K562 (cell line): ENCODE measurements around the gene HSPA2. TPM values are rescaled to one million over a fixed set of nuclear protein-coding genes. Genes with fewer than 3 reads are reported as not detected.

Experiments
- CAMTA2 ChIP-seq: fragments of 250-450 bp; sonication (Bioruptor Pico); conservative IDR thresholded peaks from 2 replicates; pipeline ENCODE4 v1.5.1; 2022
- GATAD2B ChIP-seq: fragments of 450-650 bp; IDR thresholded peaks from 2 replicates; pipeline ENCODE4 v1.6.1; 2017; ENCODE audit warnings: mild to moderate bottlenecking, borderline replicate concordance
- HDAC3 ChIP-seq: fragments of 450-650 bp; IDR thresholded peaks from 2 replicates; pipeline ENCODE4 v1.6.1; 2018; ENCODE audit warnings: borderline replicate concordance, mild to moderate bottlenecking, moderate library complexity; ENCODE audit not compliant: partially characterized antibody
- MCM5 ChIP-seq: fragments of 450-650 bp; IDR thresholded peaks from 2 replicates; pipeline ENCODE4 v1.6.1; 2016; ENCODE audit warnings: low read depth
- NR2C1 ChIP-seq, 2 experiments: fragments of 450-650 bp; IDR thresholded peaks; 2 replicates each; pipeline ENCODE4 v1.6.1; 2017; ENCODE audit warnings: mild to moderate bottlenecking in 2 of 2, antibody characterized with exemption in 1 of 2, inconsistent platforms in 1 of 2, missing compliant biosample characterization in 1 of 2, missing genetic modification characterization in 1 of 2
- POLR2AphosphoS5 ChIP-seq: IDR thresholded peaks from 2 replicates; pipeline ENCODE4 v1.6.1; 2011; ENCODE audit warnings: mild to moderate bottlenecking, low read depth, low read length, moderate library complexity; ENCODE audit not compliant: control insufficient read depth, insufficient read depth
- SAFB ChIP-seq: fragments of 200-400 bp; formaldehyde crosslinking; IDR thresholded peaks from 2 replicates; pipeline ENCODE4 v1.6.1; 2017; ENCODE audit warnings: low read depth, low read length, borderline replicate concordance
- TBP ChIP-seq: optimal IDR thresholded peaks from 2 replicates; pipeline ENCODE3; 2011; ENCODE audit warnings: low read depth, low read length, improper control_type of control experiment
- TCFL5 ChIP-seq: fragments of 250-450 bp; sonication (Bioruptor Pico); conservative IDR thresholded peaks from 2 replicates; pipeline ENCODE4 v1.6.1; 2021; ENCODE audit warnings: mild to moderate bottlenecking, moderate library complexity, matching md5 sums
- ZBTB1 ChIP-seq: sonication (generic); formaldehyde crosslinking; IDR thresholded peaks from 2 replicates; pipeline ENCODE4 v1.8.1; 2023; ENCODE audit warnings: missing genetic modification reagents, low read depth, mild to moderate bottlenecking, borderline replicate concordance
- ZKSCAN8 ChIP-seq: fragments of 200-800 bp; sonication (Bioruptor generic); IDR thresholded peaks from 2 replicates; pipeline ENCODE4 v1.6.1; 2016; ENCODE audit warnings: missing genetic modification characterization, missing compliant biosample characterization
- polyA plus RNA-seq, 8 experiments: library from polyadenylated mRNA; depleted of rRNA in 4 of 8; stranded (reverse) in 5 of 8; unstranded in 3 of 8; fragments of >200 nt; fragmentation: Nextera tagmentation in 2 of 8; fragmentation: Illumina TruSeq in 1 of 8; extraction: Ambion mirVana in 2 of 8; extraction: Trizol in 1 of 8; gene quantifications; 2 replicates each; pipeline versions ENCODE4 v1.2.1 to v1.2.3, GENCODE V29; 2011 to 2014; ENCODE audit warnings: inconsistent platforms in 1 of 8, missing spikeins in 1 of 8
- total RNA-seq, 7 experiments: library from RNA; depleted of rRNA in 6 of 7; stranded (reverse); fragments of >200 nt in 6 of 7; fragmentation: Illumina TruSeq in 2 of 7; extraction: Trizol in 2 of 7; gene quantifications; 2 replicates each; pipeline versions ENCODE4 v1.2.1 to v1.2.3, GENCODE V29; 2011 to 2021; ENCODE audit warnings: low replicate concordance in 1 of 7
- TF ChIP-seq, protein P1 (sequence below): fragments of 450-650 bp; formaldehyde crosslinking; IDR thresholded peaks from 2 replicates; pipeline ENCODE4 v1.4.0; 2022; ENCODE audit warnings: missing genetic modification characterization
- TF ChIP-seq, protein P2 (sequence below): sonication (generic); formaldehyde crosslinking; IDR thresholded peaks from 2 replicates; pipeline ENCODE4 v1.8.0; 2022; ENCODE audit warnings: mild to moderate bottlenecking, missing genetic modification reagents, borderline replicate concordance
- TF ChIP-seq, protein P3 (sequence below): fragments of 450-650 bp; IDR thresholded peaks from 2 replicates; pipeline ENCODE4 v1.6.1; 2016; ENCODE audit warnings: antibody characterized with exemption
- TF ChIP-seq, protein P4 (sequence below): fragments of 250-450 bp; sonication (Bioruptor Pico); IDR thresholded peaks from 2 replicates; pipeline ENCODE4 v1.9.0; 2021; ENCODE audit warnings: mild to moderate bottlenecking
- TF ChIP-seq, protein P5 (sequence below): fragments of 450-650 bp; formaldehyde crosslinking; IDR thresholded peaks from 2 replicates; pipeline ENCODE4 v1.4.0; 2020; ENCODE audit warnings: mild to moderate bottlenecking, mixed read lengths
- TF ChIP-seq, protein P6 (sequence below): sonication (generic); formaldehyde crosslinking; IDR thresholded peaks from 2 replicates; pipeline ENCODE4 v1.8.1; 2023; ENCODE audit warnings: mild to moderate bottlenecking, missing genetic modification reagents

The HSPA2 gene
- total and polyA plus RNA-seq, 9 of the 15 experiments (the other 6 are each of a cell fraction or from before 2014, with no cell fraction given): not detected

DNA sequence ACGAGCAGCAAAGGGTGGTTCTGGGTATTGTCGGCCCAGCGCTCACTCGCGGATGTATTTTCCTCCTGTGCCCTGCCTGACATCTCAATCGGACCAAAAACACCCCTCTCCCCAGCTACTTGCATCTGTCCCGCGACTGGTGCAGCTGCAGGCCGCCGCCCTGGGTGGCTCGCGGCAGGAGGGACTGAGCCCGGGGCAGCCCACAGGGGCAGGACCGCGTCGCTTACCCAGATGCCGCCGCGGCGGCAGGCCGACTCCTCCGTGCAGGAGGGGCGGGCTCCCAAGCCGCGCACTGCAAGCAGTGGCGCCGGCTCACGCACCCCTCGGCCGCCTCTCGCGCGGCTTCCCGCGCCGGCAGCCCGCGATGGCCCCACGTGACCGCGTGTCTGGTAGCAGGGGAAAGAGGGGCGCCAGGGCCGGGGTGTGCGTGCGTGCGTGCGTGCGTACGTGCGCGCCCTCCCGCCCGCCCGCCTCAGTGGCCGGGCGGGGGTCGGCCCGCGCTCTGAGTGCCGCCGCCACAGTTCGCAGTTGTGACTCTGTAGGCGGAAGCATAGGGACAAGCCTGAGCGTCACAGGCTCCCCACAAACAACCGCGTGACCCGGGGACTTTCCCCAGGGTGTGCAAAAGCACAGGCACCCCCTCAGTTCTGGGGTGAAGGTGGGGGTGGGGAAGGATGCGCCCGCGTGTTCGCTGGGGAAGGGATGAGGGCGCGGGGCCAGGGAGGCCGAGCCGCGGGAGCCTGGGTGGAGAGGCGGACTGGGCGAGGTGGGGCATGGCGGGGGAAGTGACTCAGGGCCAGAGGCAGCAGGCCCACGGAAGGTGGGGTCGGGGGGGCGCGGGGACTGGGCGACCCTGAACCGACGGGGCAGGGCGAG, 36.9 kb upstream of the HSPA2 start, which contains the start of gene ZBTB25 (continued):
- TF ChIP-seq, protein P1, sequence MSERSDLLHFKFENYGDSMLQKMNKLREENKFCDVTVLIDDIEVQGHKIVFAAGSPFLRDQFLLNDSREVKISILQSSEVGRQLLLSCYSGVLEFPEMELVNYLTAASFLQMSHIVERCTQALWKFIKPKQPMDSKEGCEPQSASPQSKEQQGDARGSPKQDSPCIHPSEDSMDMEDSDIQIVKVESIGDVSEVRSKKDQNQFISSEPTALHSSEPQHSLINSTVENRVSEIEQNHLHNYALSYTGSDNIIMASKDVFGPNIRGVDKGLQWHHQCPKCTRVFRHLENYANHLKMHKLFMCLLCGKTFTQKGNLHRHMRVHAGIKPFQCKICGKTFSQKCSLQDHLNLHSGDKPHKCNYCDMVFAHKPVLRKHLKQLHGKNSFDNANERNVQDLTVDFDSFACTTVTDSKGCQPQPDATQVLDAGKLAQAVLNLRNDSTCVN: no peak
- TF ChIP-seq, protein P2, sequence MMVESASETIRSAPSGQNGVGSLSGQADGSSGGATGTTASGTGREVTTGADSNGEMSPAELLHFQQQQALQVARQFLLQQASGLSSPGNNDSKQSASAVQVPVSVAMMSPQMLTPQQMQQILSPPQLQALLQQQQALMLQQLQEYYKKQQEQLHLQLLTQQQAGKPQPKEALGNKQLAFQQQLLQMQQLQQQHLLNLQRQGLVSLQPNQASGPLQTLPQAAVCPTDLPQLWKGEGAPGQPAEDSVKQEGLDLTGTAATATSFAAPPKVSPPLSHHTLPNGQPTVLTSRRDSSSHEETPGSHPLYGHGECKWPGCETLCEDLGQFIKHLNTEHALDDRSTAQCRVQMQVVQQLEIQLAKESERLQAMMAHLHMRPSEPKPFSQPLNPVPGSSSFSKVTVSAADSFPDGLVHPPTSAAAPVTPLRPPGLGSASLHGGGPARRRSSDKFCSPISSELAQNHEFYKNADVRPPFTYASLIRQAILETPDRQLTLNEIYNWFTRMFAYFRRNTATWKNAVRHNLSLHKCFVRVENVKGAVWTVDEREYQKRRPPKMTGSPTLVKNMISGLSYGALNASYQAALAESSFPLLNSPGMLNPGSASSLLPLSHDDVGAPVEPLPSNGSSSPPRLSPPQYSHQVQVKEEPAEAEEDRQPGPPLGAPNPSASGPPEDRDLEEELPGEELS (CRISPR knock-in tag): no peak
- TF ChIP-seq ZKSCAN8 (CRISPR knock-in tag) (no peak), TCFL5 (CRISPR knock-in tag) (no peak), NR2C1 (IDR thresholded peaks at IDR 0.05) (no peak), NR2C1 (tag; IDR thresholded peaks at IDR 0.05) (no peak), SAFB (0 out of 2 replicates have a peak, but pooled peaks have one; percentile 16), GATAD2B (peak; percentile 60; the same call in 1 of the 2 replicates), MCM5 (no peak), CAMTA2 (CRISPR knock-in tag) (no peak), ZBTB1 (0 out of 2 replicates have a peak, but pooled peaks have one; percentile 49), TBP (peak; percentile 41), POLR2AphosphoS5 (peak; percentile 12; the same call in 1 of the 2 replicates), HDAC3 (no peak)
- TF ChIP-seq, protein P3, sequence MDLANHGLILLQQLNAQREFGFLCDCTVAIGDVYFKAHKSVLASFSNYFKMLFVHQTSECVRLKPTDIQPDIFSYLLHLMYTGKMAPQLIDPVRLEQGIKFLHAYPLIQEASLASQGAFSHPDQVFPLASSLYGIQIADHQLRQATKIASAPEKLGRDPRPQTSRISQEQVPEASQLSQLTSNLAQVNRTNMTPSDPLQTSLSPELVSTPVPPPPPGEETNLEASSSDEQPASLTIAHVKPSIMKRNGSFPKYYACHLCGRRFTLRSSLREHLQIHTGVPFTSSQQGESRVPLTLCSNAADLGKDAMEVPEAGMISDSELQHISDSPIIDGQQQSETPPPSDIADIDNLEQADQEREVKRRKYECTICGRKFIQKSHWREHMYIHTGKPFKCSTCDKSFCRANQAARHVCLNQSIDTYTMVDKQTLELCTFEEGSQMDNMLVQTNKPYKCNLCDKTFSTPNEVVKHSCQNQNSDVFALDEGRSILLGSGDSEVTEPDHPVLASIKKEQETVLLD: 0 out of 2 replicates have a peak, but pooled peaks have one; percentile 20
- TF ChIP-seq, protein P4, sequence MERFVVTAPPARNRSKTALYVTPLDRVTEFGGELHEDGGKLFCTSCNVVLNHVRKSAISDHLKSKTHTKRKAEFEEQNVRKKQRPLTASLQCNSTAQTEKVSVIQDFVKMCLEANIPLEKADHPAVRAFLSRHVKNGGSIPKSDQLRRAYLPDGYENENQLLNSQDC (CRISPR knock-in tag): peak; percentile 11; the same call in 1 of the 2 replicates
- TF ChIP-seq, protein P5, sequence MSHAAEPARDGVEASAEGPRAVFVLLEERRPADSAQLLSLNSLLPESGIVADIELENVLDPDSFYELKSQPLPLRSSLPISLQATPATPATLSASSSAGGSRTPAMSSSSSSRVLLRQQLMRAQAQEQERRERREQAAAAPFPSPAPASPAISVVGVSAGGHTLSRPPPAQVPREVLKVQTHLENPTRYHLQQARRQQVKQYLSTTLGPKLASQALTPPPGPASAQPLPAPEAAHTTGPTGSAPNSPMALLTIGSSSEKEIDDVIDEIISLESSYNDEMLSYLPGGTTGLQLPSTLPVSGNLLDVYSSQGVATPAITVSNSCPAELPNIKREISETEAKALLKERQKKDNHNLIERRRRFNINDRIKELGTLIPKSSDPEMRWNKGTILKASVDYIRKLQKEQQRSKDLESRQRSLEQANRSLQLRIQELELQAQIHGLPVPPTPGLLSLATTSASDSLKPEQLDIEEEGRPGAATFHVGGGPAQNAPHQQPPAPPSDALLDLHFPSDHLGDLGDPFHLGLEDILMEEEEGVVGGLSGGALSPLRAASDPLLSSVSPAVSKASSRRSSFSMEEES (CRISPR knock-in tag): peak; percentile 70
- TF ChIP-seq, protein P6, sequence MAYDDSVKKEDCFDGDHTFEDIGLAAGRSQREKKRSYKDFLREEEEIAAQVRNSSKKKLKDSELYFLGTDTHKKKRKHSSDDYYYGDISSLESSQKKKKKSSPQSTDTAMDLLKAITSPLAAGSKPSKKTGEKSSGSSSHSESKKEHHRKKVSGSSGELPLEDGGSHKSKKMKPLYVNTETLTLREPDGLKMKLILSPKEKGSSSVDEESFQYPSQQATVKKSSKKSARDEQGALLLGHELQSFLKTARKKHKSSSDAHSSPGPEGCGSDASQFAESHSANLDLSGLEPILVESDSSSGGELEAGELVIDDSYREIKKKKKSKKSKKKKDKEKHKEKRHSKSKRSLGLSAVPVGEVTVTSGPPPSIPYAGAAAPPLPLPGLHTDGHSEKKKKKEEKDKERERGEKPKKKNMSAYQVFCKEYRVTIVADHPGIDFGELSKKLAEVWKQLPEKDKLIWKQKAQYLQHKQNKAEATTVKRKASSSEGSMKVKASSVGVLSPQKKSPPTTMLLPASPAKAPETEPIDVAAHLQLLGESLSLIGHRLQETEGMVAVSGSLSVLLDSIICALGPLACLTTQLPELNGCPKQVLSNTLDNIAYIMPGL (CRISPR knock-in tag): 0 out of 2 replicates have a peak, but pooled peaks have one; percentile 17
